Left ventricle myocardium inferior (tissue), 1 donor: ENCODE measurements around the gene SERPINB8. TPM values are rescaled to one million over a fixed set of nuclear protein-coding genes. Genes with fewer than 3 reads are reported as not detected.
"Not testable (repeated sequence)": the region's sequence is repeated elsewhere in the genome, so short reads cannot be mapped to it uniquely, and the experiment has no call there.

Experiments used
- DNase-seq: peaks from one replicate; pipeline ENCODE4 v3.0.0-alpha.2; 2020
- H3K27ac ChIP-seq: fragments of 200-600 bp; replicated peaks from 2 replicates; pipeline ENCODE4 v1.8.0; 2021
- H3K27me3 ChIP-seq: fragments of 200-600 bp; 2 replicates; pipeline ENCODE4 v1.8.0; 2021; ENCODE audit warnings: low read depth
- H3K36me3 ChIP-seq: fragments of 200-600 bp; 2 replicates; pipeline ENCODE4 v1.8.0; 2021
- H3K4me1 ChIP-seq: fragments of 200-600 bp; 2 replicates; pipeline ENCODE4 v1.8.0; 2021
- H3K4me3 ChIP-seq: fragments of 200-600 bp; 2 replicates; pipeline ENCODE4 v1.8.0; 2021; ENCODE audit warnings: mild to moderate bottlenecking, moderate library complexity
- H3K9me3 ChIP-seq: fragments of 200-600 bp; replicated peaks from 2 replicates; pipeline ENCODE4 v1.8.0; 2021
- CTCF ChIP-seq: fragments of 200-600 bp; IDR thresholded peaks from 2 replicates; pipeline ENCODE4 v1.8.0; 2021; ENCODE audit warnings: antibody characterized with exemption, mild to moderate bottlenecking, borderline replicate concordance
- intact Hi-C: fragments of 100-400 bp; cut with micrococcal nuclease; formaldehyde crosslinking; loops from one replicate; pipeline ENCODE4 v1.11.0; 2022
- total RNA-seq: library from RNA; stranded (reverse); fragmentation: NEBNext Ultra II Directional; extraction: Animal tissue kit (Norgen Biotek cat#: 25700); gene quantifications from one replicate; pipeline ENCODE4 v1.2.1, GENCODE V29; 2021
- donor health status: DM: no; HTN: yes; CAD: no; lungs with severe emphysema.

Gene SERPINB8
- total RNA-seq, 1 donor from 2014 or later: 2.3 TPM

GRCh38 chr18:63936156-63936931, 33.5 kb upstream of the SERPINB8 start:
- no peak overlapping the region for H3K27ac ChIP-seq

GRCh38 chr18:63936932-63937393, 32.9 kb upstream of the SERPINB8 start:
- intact Hi-C loops: loop anchor here (10.0 kb wide), 1 partner anchor 112 kb away; no protein-coding TSS in a partner anchor
- H3K36me3 ChIP-seq: no peaks in the 10 kb centered on the region
- H3K27ac ChIP-seq: no peak overlapping the region
- no peak for TF ChIP-seq CTCF
- H3K27me3 ChIP-seq: peaks cover 64% of the 10 kb centered on the region
- H3K4me1 ChIP-seq: peaks cover 11% of the 10 kb centered on the region
- peak overlapping the region; percentile 67 for H3K4me3 ChIP-seq
- H3K9me3 ChIP-seq: no peaks in the 10 kb centered on the region
- DNase-seq: no peak

More at GRCh38 chr18:63936156-63936931, 33.5 kb upstream of the SERPINB8 start:
- intact Hi-C loops: loop anchor here (10.0 kb wide), 1 partner anchor 112 kb away; no protein-coding TSS in a partner anchor
- peak; percentile 81 for DNase-seq
- Histone ChIP-seq H3K36me3 (no peaks in the 10 kb centered on the region), H3K9me3 (no peaks in the 10 kb centered on the region), H3K4me1 (peaks cover 11% of the 10 kb centered on the region), H3K4me3 (peak overlapping the region; percentile 67), H3K27me3 (peaks cover 58% of the 10 kb centered on the region)
- peak; percentile 84 for TF ChIP-seq CTCF

- peaks cover 78% of the 10 kb centered on the region for H3K27me3 ChIP-seq
- TF ChIP-seq CTCF: no peak
These were observed 29.9 kb upstream of the SERPINB8 start for GRCh38 chr18:63940008-63940407.

GRCh38 chr18:63940543-63941050, 29.3 kb upstream of the SERPINB8 start:
- Histone ChIP-seq H3K27me3 (peaks cover 78% of the 10 kb centered on the region), H3K4me1 (peaks cover 11% of the 10 kb centered on the region)
- H3K27ac ChIP-seq, DNase-seq, intact Hi-C loops, H3K9me3 ChIP-seq, H3K36me3 ChIP-seq, H3K4me3 ChIP-seq: not testable (repeated sequence)

More at GRCh38 chr18:63940008-63940407, 29.9 kb upstream of the SERPINB8 start:
- no peak for DNase-seq
- intact Hi-C loops: no loop called here
- Histone ChIP-seq H3K27ac (no peak overlapping the region), H3K4me1 (peaks cover 11% of the 10 kb centered on the region), H3K36me3 (no peaks in the 10 kb centered on the region), H3K4me3 (no peak overlapping the region), H3K9me3 (no peaks in the 10 kb centered on the region)

- no peak for DNase-seq
- H3K4me3 ChIP-seq: no peak overlapping the region
- peaks cover 65% of the 10 kb centered on the region for H3K27me3 ChIP-seq
- no peak for TF ChIP-seq CTCF
- H3K36me3 ChIP-seq: no peaks in the 10 kb centered on the region
- peaks cover 7% of the 10 kb centered on the region for H3K4me1 ChIP-seq
- no peak overlapping the region for H3K27ac ChIP-seq
- intact Hi-C loops: no loop called here
- H3K9me3 ChIP-seq: no peaks in the 10 kb centered on the region
These were observed 22.7 kb upstream of the SERPINB8 start for GRCh38 chr18:63947051-63947790.
